ENCODE results near the gene LY6G5C.

DNA sequence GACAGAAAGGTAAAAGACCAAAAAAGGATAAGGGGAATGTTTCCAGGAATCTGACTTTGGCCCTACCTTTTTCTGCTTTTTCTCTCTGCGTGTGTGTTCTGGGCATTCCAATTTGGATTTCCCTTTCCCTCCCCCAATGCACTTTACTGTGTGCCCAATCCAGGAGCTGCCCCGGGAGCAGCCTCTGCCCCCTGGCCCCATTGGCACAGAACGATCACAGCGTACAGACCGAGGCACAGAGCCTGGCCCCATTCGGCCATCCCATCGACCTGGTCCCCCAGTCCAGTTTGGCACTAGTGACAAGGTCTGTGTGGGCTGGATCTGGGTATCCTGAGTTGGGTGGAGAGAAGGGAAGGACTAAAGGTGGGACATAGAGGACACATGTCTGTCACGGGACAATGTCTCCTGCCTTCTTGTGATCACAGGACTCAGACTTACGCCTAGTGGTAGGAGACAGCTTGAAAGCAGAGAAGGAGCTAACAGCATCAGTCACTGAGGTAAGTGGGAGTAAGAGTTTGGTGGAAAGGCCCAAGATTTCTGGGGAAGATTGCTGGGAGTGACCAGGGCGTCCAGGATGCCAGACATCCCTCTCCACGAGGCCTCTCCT is 45.8 kb downstream of the LY6G5C start:
- no peak for TF ChIP-seq POLR2A (IDR thresholded peaks at IDR 0.05)
- TF ChIP-seq CTCF (IDR thresholded peaks at IDR 0.05) = no peak
